Keratinocyte (primary cell): Measurements from ENCODE around the gene RTEL1. TPM values are rescaled to one million over a fixed set of nuclear protein-coding genes. Genes with fewer than 3 reads are reported as not detected.

ENCODE experiments used
- DNase-seq: peaks from one replicate; pipeline ENCODE4 v3.0.0-alpha.2; 2011; ENCODE audit warnings: low read depth, missing footprints, low spot score
- FAIRE-seq: peaks from 2 replicates; lab custom pipeline; 2011; peaks lifted over from hg19 to GRCh38; lab: Jason Lieb, UNC
- H2AFZ ChIP-seq: 2 replicates; pipeline ENCODE4 v1.6.0; 2012; ENCODE audit warnings: low read length, control low read depth, inconsistent platforms; ENCODE audit not compliant: control insufficient read depth
- H3K27ac ChIP-seq: 2 replicates; pipeline ENCODE4 v1.5.1; 2011; ENCODE audit warnings: low read length; ENCODE audit not compliant: control insufficient read depth, insufficient read depth
- H3K27me3 ChIP-seq: 3 replicates; pipeline ENCODE4 v1.6.0; 2011; ENCODE audit warnings: low read length; ENCODE audit not compliant: control insufficient read depth, insufficient read depth; ENCODE audit errors: extremely low read depth
- H3K36me3 ChIP-seq, 2 experiments: 2 replicates in 1 of 2; 3 replicates in 1 of 2; pipeline ENCODE4 v1.5.1; 2011; ENCODE audit warnings: low read length in 2 of 2, mild to moderate bottlenecking in 1 of 2; ENCODE audit not compliant: control insufficient read depth in 2 of 2, insufficient read depth in 2 of 2; ENCODE audit errors: extremely low read depth in 1 of 2
- H3K4me1 ChIP-seq: 3 replicates; pipeline ENCODE4 v1.5.1; 2011; ENCODE audit warnings: low read length; ENCODE audit not compliant: control insufficient read depth, insufficient read depth; ENCODE audit errors: extremely low read depth
- H3K4me2 ChIP-seq: 3 replicates; pipeline ENCODE4 v1.6.0; 2011; ENCODE audit warnings: low read depth, low read length; ENCODE audit not compliant: control insufficient read depth, insufficient read depth; ENCODE audit errors: extremely low read depth
- H3K4me3 ChIP-seq, 3 experiments: fragments of 200-600 bp in 1 of 3; sonication (generic) in 1 of 3; 2 replicates in 2 of 3; 3 replicates in 1 of 3; pipeline ENCODE4 v1.5.1; 2011 to 2016; ENCODE audit warnings: low read length in 3 of 3, mild to moderate bottlenecking in 3 of 3, control low read depth in 2 of 3, inconsistent platforms in 1 of 3, low read depth in 1 of 3, mixed read lengths in 1 of 3, mixed run types in 1 of 3, moderate library complexity in 1 of 3; ENCODE audit not compliant: control insufficient read depth in 2 of 3, insufficient read depth in 2 of 3; ENCODE audit errors: extremely low read depth in 1 of 3
- H3K79me2 ChIP-seq: 2 replicates; pipeline ENCODE4 v1.6.0; 2012; ENCODE audit warnings: low read length; ENCODE audit not compliant: control insufficient read depth, insufficient read depth
- H3K9ac ChIP-seq: 3 replicates; pipeline ENCODE4 v1.6.0; 2011; ENCODE audit warnings: low read length; ENCODE audit not compliant: control insufficient read depth, insufficient read depth; ENCODE audit errors: extremely low read depth
- H3K9me1 ChIP-seq: 3 replicates; pipeline ENCODE4 v1.6.0; 2011; ENCODE audit warnings: low read length; ENCODE audit not compliant: control insufficient read depth, insufficient read depth; ENCODE audit errors: extremely low read depth
- H3K9me3 ChIP-seq: 2 replicates; pipeline ENCODE4 v1.5.1; 2012; ENCODE audit warnings: low read depth, low read length; ENCODE audit not compliant: control insufficient read depth
- H4K20me1 ChIP-seq: 3 replicates; pipeline ENCODE4 v1.6.0; 2011; ENCODE audit warnings: low read length; ENCODE audit not compliant: control insufficient read depth, insufficient read depth; ENCODE audit errors: extremely low read depth
- CTCF ChIP-seq, 3 experiments: IDR thresholded peaks in 1 of 3; conservative IDR thresholded peaks in 1 of 3; optimal IDR thresholded peaks in 1 of 3; 2 replicates in 2 of 3; 3 replicates in 1 of 3; pipeline versions ENCODE3 to v1.5.1; 2011; ENCODE audit warnings: low read length in 3 of 3, mild to moderate bottlenecking in 3 of 3, moderate library complexity in 2 of 3, control low read depth in 1 of 3, inconsistent platforms in 1 of 3; ENCODE audit not compliant: insufficient read depth in 2 of 3; ENCODE audit errors: extremely low read depth in 1 of 3
- EZH2 ChIP-seq: IDR thresholded peaks from one replicate; pipeline ENCODE4 v1.6.1; 2012; ENCODE audit warnings: inconsistent platforms, mild to moderate bottlenecking, low read length, moderate library complexity
- dilution Hi-C: fragments of 300-500 bp; cut with MboI; formaldehyde crosslinking; loops from one replicate; pipeline ENCODE4 v1.7.0; 2020; ENCODE audit warnings: low sequenced_read_pairs; ENCODE audit not compliant: extremely low pct_ligation_motif_present
- polyA plus RNA-seq, 5 experiments: library from polyadenylated mRNA; depleted of rRNA in 3 of 5; stranded (reverse) in 3 of 5; stranded (forward) in 1 of 5; unstranded in 1 of 5; fragments of >200 nt; gene quantifications; 1 replicate in 1 of 5; 2 replicates in 3 of 5; 3 replicates in 1 of 5; pipeline versions ENCODE4 v1.2.1 to v1.2.3, GENCODE V29; 2011 to 2012; ENCODE audit warnings: missing spikeins in 2 of 5, low read depth in 1 of 5, low replicate concordance in 1 of 5

RTEL1 gene
- polyA plus RNA-seq, 1 donor (not counting 4 experiments of a cell fraction or from before 2014, with no cell fraction given), result 12.4 TPM

DNA sequence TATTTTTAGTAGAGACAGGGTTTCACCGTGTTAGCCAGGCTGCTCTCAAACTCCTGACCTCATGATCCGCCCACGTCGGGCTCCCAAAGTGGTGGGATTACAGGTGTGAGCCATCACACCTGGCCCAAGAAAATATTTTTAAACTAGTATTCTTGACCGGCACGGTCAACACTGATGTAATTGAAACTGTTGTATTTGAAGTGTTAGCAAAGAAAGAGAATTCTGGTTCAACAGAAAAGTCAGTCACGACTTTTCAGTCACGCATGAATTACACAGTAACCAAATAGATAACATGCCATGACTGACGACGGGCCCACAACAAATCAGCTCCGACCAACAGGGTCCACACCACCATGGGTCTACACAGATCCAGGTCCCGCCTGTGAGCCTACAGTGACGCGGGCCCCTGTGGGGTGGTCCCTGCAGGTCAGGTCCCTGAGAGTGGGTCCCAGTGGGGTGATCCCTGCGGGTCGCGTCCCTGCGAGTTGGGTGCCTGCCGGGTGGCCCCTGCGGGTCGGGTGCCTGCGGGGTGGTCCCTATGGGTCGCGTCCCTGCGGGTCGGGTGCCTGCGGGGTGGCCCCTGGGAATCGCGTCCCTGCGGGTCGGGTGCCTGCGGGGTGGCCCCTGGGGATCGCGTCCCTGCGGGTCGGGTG, 32.2 kb upstream of the RTEL1 start:
- Histone ChIP-seq H3K4me3 (peak overlapping the region; percentile 69 to 88 (median 76)), H4K20me1 (no peaks in the 10 kb centered on the region), H3K9ac (peak overlapping the region; percentile 91), H3K9me1 (no peaks in the 10 kb centered on the region), H3K4me2 (peak overlapping the region; percentile 79), H3K27me3 (no peaks in the 10 kb centered on the region), H3K9me3 (no peaks in the 10 kb centered on the region), H3K79me2 (peaks cover 60% of the 10 kb centered on the region), H3K4me1 (peaks cover 7% of the 10 kb centered on the region), H2AFZ (no peak overlapping the region), H3K36me3 (peaks cover 0 to 1% of the 10 kb centered on the region in 2 experiments), H3K27ac (peak overlapping the region; percentile 81)
- no peak for FAIRE-seq
- DNase-seq, result no peak
- dilution Hi-C loops, result no loop called here
- no peak for TF ChIP-seq CTCF (optimal IDR thresholded peaks at IDR 0.05 in 1 of 3, IDR thresholded peaks at IDR 0.05 in 1 of 3, conservative IDR thresholded peaks at IDR 0.05 in 1 of 3; ENCODE audit: extremely low read depth in 1 of 3, insufficient read depth in 2 of 3, low read length in 3 of 3)

DNA sequence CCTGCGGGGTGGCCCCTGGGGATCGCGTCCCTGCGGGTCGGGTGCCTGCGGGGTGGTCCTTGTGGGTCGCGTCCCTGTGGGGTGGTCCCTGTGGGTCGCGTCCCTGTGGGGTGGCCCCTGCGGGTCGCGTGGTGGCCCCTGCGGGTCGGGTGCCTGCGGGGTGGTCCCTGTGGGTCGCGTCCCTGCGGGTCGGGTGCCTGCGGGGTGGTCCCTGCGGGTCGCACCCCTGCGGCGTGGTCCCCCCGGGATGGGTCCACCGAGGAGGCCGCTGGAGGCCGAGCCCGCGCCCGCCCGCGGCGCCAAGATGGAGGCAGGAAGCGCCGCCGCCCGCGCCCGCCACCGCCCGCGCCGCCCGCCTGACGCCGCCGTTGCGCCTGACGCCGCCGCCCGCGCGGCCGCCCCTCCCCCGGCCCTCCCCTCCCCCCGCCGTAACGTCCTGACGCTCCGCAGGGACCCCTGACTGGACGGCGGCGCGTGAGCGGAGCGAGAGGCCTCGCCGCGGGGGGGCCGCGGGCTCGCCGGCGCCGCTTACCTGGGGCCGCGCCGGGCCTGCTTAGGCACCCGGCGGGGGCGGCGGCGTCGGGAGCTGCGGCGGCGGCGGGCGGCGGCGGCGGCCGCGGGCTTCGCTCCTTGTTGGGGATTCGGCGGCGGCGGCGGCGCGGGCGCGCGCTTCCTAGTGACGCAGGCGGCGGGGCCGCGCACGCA, 31.5 kb upstream of the RTEL1 start, which contains the start of gene GMEB2:
TSS of gene GMEB2 (minus strand) at position 678 of the 705 bp plus-strand sequence. CDS start 7,704 bp downstream, outside the sequence.
- dilution Hi-C loops, result no loop called here
- DNase-seq (no peak), FAIRE-seq (no peak)
- no peaks in the 10 kb centered on the region for H3K9me1 ChIP-seq
- H4K20me1 ChIP-seq, result no peaks in the 10 kb centered on the region
- H3K27me3 ChIP-seq, result no peaks in the 10 kb centered on the region
- peak within 1 kb of the TSS; percentile 91 for H3K9ac ChIP-seq
- peaks cover 56% of the 10 kb centered on the region for H3K79me2 ChIP-seq
- no peaks in the 10 kb centered on the region for H3K9me3 ChIP-seq
- H3K4me1 ChIP-seq, result peaks cover 7% of the 10 kb centered on the region
- peak within 1 kb of the TSS; percentile 96 for H3K4me2 ChIP-seq
- peak within 1 kb of the TSS; percentile 89 to 92 (median 90) for H3K4me3 ChIP-seq
- peaks cover 0 to 1% of the 10 kb centered on the region in 2 experiments for H3K36me3 ChIP-seq
- no peak for TF ChIP-seq EZH2
- H2AFZ ChIP-seq, result peak within 1 kb of the TSS; percentile 63
- peak within 1 kb of the TSS; percentile 81 for H3K27ac ChIP-seq
